ENCODE data around the gene EEPD1.

EEPD1 gene

GRCh38 chr7:36305226-36305625 lies 152.2 kb downstream of the EEPD1 start:
- H3K4me3 ChIP-seq (ENCODE audit: low read length): no peak overlapping the region
- H3K4me1 ChIP-seq (ENCODE audit: insufficient read depth, low read length): peaks cover 5% of the 10 kb centered on the region; the same call in 1 of the 2 replicates
- H3K27ac ChIP-seq (ENCODE audit: low read length): no peak overlapping the region
- H3K36me3 ChIP-seq (ENCODE audit: insufficient read depth, low read depth, low read length): no peaks in the 10 kb centered on the region
- H3K27me3 ChIP-seq (ENCODE audit: insufficient read depth, low read length): no peaks in the 10 kb centered on the region
- H3K9ac ChIP-seq (ENCODE audit: low read depth, low read length): no peak overlapping the region
- H3K9me3 ChIP-seq (ENCODE audit: insufficient read depth, low read depth, low read length): no peaks in the 10 kb centered on the region

GRCh38 chr7:36305648-36306047 lies 152.6 kb downstream of the EEPD1 start:
- no peaks in the 10 kb centered on the region for H3K36me3 ChIP-seq (ENCODE audit: insufficient read depth, low read depth, low read length)
- no peak overlapping the region for H3K27ac ChIP-seq (ENCODE audit: low read length)
- H3K4me1 ChIP-seq (ENCODE audit: insufficient read depth, low read length): peaks cover 2% of the 10 kb centered on the region; the same call in 1 of the 2 replicates
- no peaks in the 10 kb centered on the region for H3K27me3 ChIP-seq (ENCODE audit: insufficient read depth, low read length)
- H3K9ac ChIP-seq (ENCODE audit: low read depth, low read length): no peak overlapping the region
- H3K4me3 ChIP-seq (ENCODE audit: low read length): no peak overlapping the region
- no peaks in the 10 kb centered on the region for H3K9me3 ChIP-seq (ENCODE audit: insufficient read depth, low read depth, low read length)

- Histone ChIP-seq H3K4me1 (ENCODE audit: insufficient read depth, low read length) (peaks cover 2% of the 10 kb centered on the region; the same call in 1 of the 2 replicates), H3K9ac (ENCODE audit: low read depth, low read length) (no peak overlapping the region), H3K9me3 (ENCODE audit: insufficient read depth, low read depth, low read length) (no peaks in the 10 kb centered on the region), H3K27ac (ENCODE audit: low read length) (no peak overlapping the region), H3K36me3 (ENCODE audit: insufficient read depth, low read depth, low read length) (no peaks in the 10 kb centered on the region), H3K4me3 (ENCODE audit: low read length) (no peak overlapping the region), H3K27me3 (ENCODE audit: insufficient read depth, low read length) (no peaks in the 10 kb centered on the region)
Observed at GRCh38 chr7:36306222-36306621, 153.2 kb downstream of the EEPD1 start.

GRCh38 chr7:36306722-36307121 lies 153.7 kb downstream of the EEPD1 start:
- Histone ChIP-seq H3K4me3 (ENCODE audit: low read length) (no peak overlapping the region), H3K9me3 (ENCODE audit: insufficient read depth, low read depth, low read length) (no peaks in the 10 kb centered on the region), H3K27me3 (ENCODE audit: insufficient read depth, low read length) (no peaks in the 10 kb centered on the region), H3K9ac (ENCODE audit: low read depth, low read length) (no peak overlapping the region), H3K36me3 (ENCODE audit: insufficient read depth, low read depth, low read length) (no peaks in the 10 kb centered on the region), H3K27ac (ENCODE audit: low read length) (no peak overlapping the region), H3K4me1 (ENCODE audit: insufficient read depth, low read length) (peaks cover 2% of the 10 kb centered on the region; the same call in 1 of the 2 replicates)

GRCh38 chr7:36308031-36308430 lies 155.0 kb downstream of the EEPD1 start:
- no peaks in the 10 kb centered on the region for H3K36me3 ChIP-seq (ENCODE audit: insufficient read depth, low read depth, low read length)
- H3K4me3 ChIP-seq (ENCODE audit: low read length): no peak overlapping the region
- no peaks in the 10 kb centered on the region for H3K27me3 ChIP-seq (ENCODE audit: insufficient read depth, low read length)
- H3K9ac ChIP-seq (ENCODE audit: low read depth, low read length): no peak overlapping the region
- no peaks in the 10 kb centered on the region for H3K4me1 ChIP-seq (ENCODE audit: insufficient read depth, low read length)
- H3K27ac ChIP-seq (ENCODE audit: low read length): no peak overlapping the region
- no peaks in the 10 kb centered on the region for H3K9me3 ChIP-seq (ENCODE audit: insufficient read depth, low read depth, low read length)

GRCh38 chr7:36309301-36309700 lies 156.2 kb downstream of the EEPD1 start:
- H3K27ac ChIP-seq (ENCODE audit: low read length): no peak overlapping the region
- H3K9ac ChIP-seq (ENCODE audit: low read depth, low read length): no peak overlapping the region

GRCh38 chr7:36309716-36310115 lies 156.7 kb downstream of the EEPD1 start:
- Histone ChIP-seq H3K9ac (ENCODE audit: low read depth, low read length) (no peak overlapping the region), H3K4me3 (ENCODE audit: low read length) (no peak overlapping the region), H3K27ac (ENCODE audit: low read length) (no peak overlapping the region), H3K9me3 (ENCODE audit: insufficient read depth, low read depth, low read length) (no peaks in the 10 kb centered on the region), H3K4me1 (ENCODE audit: insufficient read depth, low read length) (no peaks in the 10 kb centered on the region), H3K36me3 (ENCODE audit: insufficient read depth, low read depth, low read length) (no peaks in the 10 kb centered on the region), H3K27me3 (ENCODE audit: insufficient read depth, low read length) (no peaks in the 10 kb centered on the region)

More at GRCh38 chr7:36309301-36309700, 156.2 kb downstream of the EEPD1 start:
- Histone ChIP-seq H3K4me1 (ENCODE audit: insufficient read depth, low read length) (no peaks in the 10 kb centered on the region), H3K4me3 (ENCODE audit: low read length) (no peak overlapping the region), H3K9me3 (ENCODE audit: insufficient read depth, low read depth, low read length) (no peaks in the 10 kb centered on the region), H3K36me3 (ENCODE audit: insufficient read depth, low read depth, low read length) (no peaks in the 10 kb centered on the region), H3K27me3 (ENCODE audit: insufficient read depth, low read length) (no peaks in the 10 kb centered on the region)

- Histone ChIP-seq H3K27me3 (ENCODE audit: insufficient read depth, low read length) (no peaks in the 10 kb centered on the region), H3K4me1 (ENCODE audit: insufficient read depth, low read length) (no peaks in the 10 kb centered on the region), H3K9ac (ENCODE audit: low read depth, low read length) (no peak overlapping the region), H3K36me3 (ENCODE audit: insufficient read depth, low read depth, low read length) (no peaks in the 10 kb centered on the region), H3K27ac (ENCODE audit: low read length) (no peak overlapping the region), H3K9me3 (ENCODE audit: insufficient read depth, low read depth, low read length) (no peaks in the 10 kb centered on the region), H3K4me3 (ENCODE audit: low read length) (no peak overlapping the region)
Observed at GRCh38 chr7:36310897-36311296, 157.8 kb downstream of the EEPD1 start.

GRCh38 chr7:36311539-36311938 lies 158.5 kb downstream of the EEPD1 start:
- Histone ChIP-seq H3K9ac (ENCODE audit: low read depth, low read length) (no peak overlapping the region), H3K4me3 (ENCODE audit: low read length) (no peak overlapping the region), H3K9me3 (ENCODE audit: insufficient read depth, low read depth, low read length) (no peaks in the 10 kb centered on the region)

GRCh38 chr7:36312064-36312914 lies 159.2 kb downstream of the EEPD1 start:
- Histone ChIP-seq H3K9me3 (ENCODE audit: insufficient read depth, low read depth, low read length) (no peaks in the 10 kb centered on the region), H3K4me3 (ENCODE audit: low read length) (no peak overlapping the region), H3K4me1 (ENCODE audit: insufficient read depth, low read length) (no peaks in the 10 kb centered on the region), H3K36me3 (ENCODE audit: insufficient read depth, low read depth, low read length) (no peaks in the 10 kb centered on the region), H3K9ac (ENCODE audit: low read depth, low read length) (no peak overlapping the region), H3K27me3 (ENCODE audit: insufficient read depth, low read length) (no peaks in the 10 kb centered on the region), H3K27ac (ENCODE audit: low read length) (no peak overlapping the region)

More at GRCh38 chr7:36311539-36311938, 158.5 kb downstream of the EEPD1 start:
- no peak overlapping the region for H3K27ac ChIP-seq (ENCODE audit: low read length)
- H3K4me1 ChIP-seq (ENCODE audit: insufficient read depth, low read length): no peaks in the 10 kb centered on the region
- no peaks in the 10 kb centered on the region for H3K36me3 ChIP-seq (ENCODE audit: insufficient read depth, low read depth, low read length)
- H3K27me3 ChIP-seq (ENCODE audit: insufficient read depth, low read length): no peaks in the 10 kb centered on the region

GRCh38 chr7:36312915-36313334 lies 159.9 kb downstream of the EEPD1 start:
- Histone ChIP-seq H3K4me3 (ENCODE audit: low read length) (no peak overlapping the region), H3K9ac (ENCODE audit: low read depth, low read length) (no peak overlapping the region), H3K4me1 (ENCODE audit: insufficient read depth, low read length) (no peaks in the 10 kb centered on the region)

GRCh38 chr7:36313607-36314006 lies 160.6 kb downstream of the EEPD1 start:
- Histone ChIP-seq H3K4me3 (ENCODE audit: low read length) (no peak overlapping the region), H3K4me1 (ENCODE audit: insufficient read depth, low read length) (no peaks in the 10 kb centered on the region), H3K27me3 (ENCODE audit: insufficient read depth, low read length) (no peaks in the 10 kb centered on the region), H3K9me3 (ENCODE audit: insufficient read depth, low read depth, low read length) (no peaks in the 10 kb centered on the region), H3K9ac (ENCODE audit: low read depth, low read length) (no peak overlapping the region), H3K36me3 (ENCODE audit: insufficient read depth, low read depth, low read length) (no peaks in the 10 kb centered on the region), H3K27ac (ENCODE audit: low read length) (no peak overlapping the region)

More at GRCh38 chr7:36312915-36313334, 159.9 kb downstream of the EEPD1 start:
- H3K36me3 ChIP-seq (ENCODE audit: insufficient read depth, low read depth, low read length): no peaks in the 10 kb centered on the region
- H3K27me3 ChIP-seq (ENCODE audit: insufficient read depth, low read length): no peaks in the 10 kb centered on the region
- H3K27ac ChIP-seq (ENCODE audit: low read length): no peak overlapping the region
- H3K9me3 ChIP-seq (ENCODE audit: insufficient read depth, low read depth, low read length): no peaks in the 10 kb centered on the region
